Mammary epithelial cell (primary cell): ENCODE results near the gene CDKN2D.

ENCODE experiments used
- EZH2 ChIP-seq: IDR thresholded peaks from 2 replicates; pipeline ENCODE4 v1.6.1; 2012; ENCODE audit warnings: low read length, inconsistent platforms, borderline replicate concordance
- TF ChIP-seq, protein P1 (sequence below), 2 donors: IDR thresholded peaks in 1 of 2; conservative IDR thresholded peaks in 1 of 2; 2 replicates each; pipeline ENCODE4 v1.5.1; 2011 to 2012; ENCODE audit warnings: inconsistent platforms in 2 of 2, low read length in 2 of 2, mild to moderate bottlenecking in 2 of 2, control low read depth in 1 of 2, low read depth in 1 of 2; ENCODE audit not compliant: insufficient read depth in 1 of 2; ENCODE audit errors: extremely low read depth in 1 of 2

DNA sequence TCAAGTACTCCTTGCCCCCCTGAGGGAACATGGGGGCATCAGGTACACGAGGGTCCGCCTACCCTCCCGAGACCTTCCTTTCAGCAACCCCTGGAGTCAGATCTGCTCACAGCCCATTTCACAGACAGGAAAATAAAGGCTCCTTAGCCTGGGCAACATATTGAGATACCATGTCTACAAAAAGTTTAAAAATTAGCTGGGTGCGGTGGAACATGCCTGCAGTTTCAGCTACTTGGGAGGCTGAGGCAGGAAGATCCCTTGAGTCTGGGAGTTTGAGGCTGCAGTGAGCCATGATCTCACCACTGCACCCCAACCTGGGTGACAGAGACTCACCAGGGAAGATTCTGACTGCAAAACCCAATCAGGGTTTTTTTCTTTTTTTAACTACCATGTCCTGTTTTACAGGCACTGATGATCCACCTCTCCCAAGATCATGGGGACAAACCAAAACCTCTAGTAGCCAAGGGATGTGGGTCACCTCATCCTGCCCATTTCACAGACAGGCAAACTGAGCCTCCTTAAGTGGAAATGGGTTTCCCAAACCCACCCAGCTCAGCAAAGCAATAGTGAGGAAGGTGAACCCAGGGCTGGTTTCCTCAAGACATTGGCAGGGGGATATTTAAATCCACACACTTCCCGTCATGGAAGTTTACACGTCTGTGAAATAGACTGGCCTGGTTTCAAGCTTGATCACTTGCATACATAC, 6.4 kb upstream of the CDKN2D start:
- TF ChIP-seq, protein P1, sequence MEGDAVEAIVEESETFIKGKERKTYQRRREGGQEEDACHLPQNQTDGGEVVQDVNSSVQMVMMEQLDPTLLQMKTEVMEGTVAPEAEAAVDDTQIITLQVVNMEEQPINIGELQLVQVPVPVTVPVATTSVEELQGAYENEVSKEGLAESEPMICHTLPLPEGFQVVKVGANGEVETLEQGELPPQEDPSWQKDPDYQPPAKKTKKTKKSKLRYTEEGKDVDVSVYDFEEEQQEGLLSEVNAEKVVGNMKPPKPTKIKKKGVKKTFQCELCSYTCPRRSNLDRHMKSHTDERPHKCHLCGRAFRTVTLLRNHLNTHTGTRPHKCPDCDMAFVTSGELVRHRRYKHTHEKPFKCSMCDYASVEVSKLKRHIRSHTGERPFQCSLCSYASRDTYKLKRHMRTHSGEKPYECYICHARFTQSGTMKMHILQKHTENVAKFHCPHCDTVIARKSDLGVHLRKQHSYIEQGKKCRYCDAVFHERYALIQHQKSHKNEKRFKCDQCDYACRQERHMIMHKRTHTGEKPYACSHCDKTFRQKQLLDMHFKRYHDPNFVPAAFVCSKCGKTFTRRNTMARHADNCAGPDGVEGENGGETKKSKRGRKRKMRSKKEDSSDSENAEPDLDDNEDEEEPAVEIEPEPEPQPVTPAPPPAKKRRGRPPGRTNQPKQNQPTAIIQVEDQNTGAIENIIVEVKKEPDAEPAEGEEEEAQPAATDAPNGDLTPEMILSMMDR (conservative IDR thresholded peaks at IDR 0.05 in 1 of 2, IDR thresholded peaks at IDR 0.05 in 1 of 2; ENCODE audit: extremely low read depth in 1 of 2, insufficient read depth in 1 of 2, low read depth in 1 of 2, low read length in 2 of 2) = no peak
- TF ChIP-seq EZH2 = no peak
